A673 (cell line): ENCODE results near the gene COL8A1. TPM values are rescaled to one million over a fixed set of nuclear protein-coding genes. Genes with fewer than 3 reads are reported as not detected.
A peak's percentile ranks its signal among the peaks of the same experiment; 100 is the strongest.

Experiments used
- BruUV-seq: library from RNA; stranded (reverse); fragments of 400-500 nt; replicated peaks from 2 replicates; lab custom pipeline; 2021; lab: Mats Ljungman, UMichigan
- CTCF ChIA-PET: fragments of 300-600 bp; sonication (Branson Sonifier 250); formaldehyde crosslinking; loops from one replicate; lab custom pipeline; 2022; ENCODE audit warnings: antibody characterized with exemption; lab: Charles Lee
- POLR2A ChIA-PET: fragments of 300-600 bp; sonication (Branson Sonifier 250); formaldehyde crosslinking; loops from one replicate; lab custom pipeline; 2022; ENCODE audit warnings: antibody characterized with exemption; ENCODE audit not compliant: low non-redundant PET; lab: Charles Lee
- DNase-seq: peaks from one replicate; pipeline ENCODE4 v3.0.0-alpha.2; 2015; ENCODE audit warnings: low spot score
- H3K27ac ChIP-seq: fragments of 200-600 bp; sonication (generic); 2 replicates; pipeline ENCODE4 v1.5.1; 2016; ENCODE audit warnings: mixed run types, low read depth, mild to moderate bottlenecking, mixed read lengths, antibody characterized with exemption, low read length; ENCODE audit not compliant: poor library complexity, severe bottlenecking
- H3K27me3 ChIP-seq: fragments of 200-600 bp; sonication (generic); replicated peaks from 2 replicates; pipeline ENCODE4 v1.6.1; 2017; ENCODE audit warnings: mixed run types, low read depth, mild to moderate bottlenecking, mixed read lengths, antibody characterized with exemption, low read length; ENCODE audit not compliant: insufficient read depth, poor library complexity
- H3K36me3 ChIP-seq: fragments of 200-600 bp; sonication (generic); 2 replicates; pipeline ENCODE4 v1.6.1; 2016; ENCODE audit warnings: mixed run types, mild to moderate bottlenecking, mixed read lengths, antibody characterized with exemption, low read length; ENCODE audit not compliant: insufficient read depth, poor library complexity, severe bottlenecking
- H3K4me1 ChIP-seq: fragments of 200-600 bp; sonication (generic); 2 replicates; pipeline ENCODE4 v1.6.1; 2017; ENCODE audit warnings: mixed run types, mild to moderate bottlenecking, mixed read lengths, antibody characterized with exemption, low read length; ENCODE audit not compliant: insufficient read depth, poor library complexity, severe bottlenecking
- H3K4me3 ChIP-seq: fragments of 200-600 bp; sonication (generic); 2 replicates; pipeline ENCODE4 v1.5.1; 2016; ENCODE audit warnings: low read depth, mixed run types, mild to moderate bottlenecking, mixed read lengths, low read length; ENCODE audit not compliant: poor library complexity, severe bottlenecking
- H3K9me3 ChIP-seq: fragments of 200-600 bp; sonication (generic); 2 replicates; pipeline ENCODE4 v1.6.1; 2016; ENCODE audit warnings: mixed run types, low read depth, mild to moderate bottlenecking, mixed read lengths, antibody characterized with exemption, low read length; ENCODE audit not compliant: poor library complexity, severe bottlenecking
- CTCF ChIP-seq: fragments of 300-800, 200-600 bp; sonication (generic); conservative IDR thresholded peaks from 2 replicates; pipeline ENCODE4 v1.5.1; 2017; ENCODE audit warnings: low read depth, mild to moderate bottlenecking, antibody characterized with exemption, low read length, moderate library complexity, mixed read lengths
- EZH2 ChIP-seq: fragments of 200-600 bp; sonication (generic); IDR thresholded peaks from 2 replicates; pipeline ENCODE4 v1.6.1; 2017; ENCODE audit warnings: borderline replicate concordance, low read depth, mild to moderate bottlenecking, mixed read lengths, antibody characterized with exemption, low read length; ENCODE audit not compliant: poor library complexity, severe bottlenecking
- intact Hi-C: fragments of 100-400 bp; cut with micrococcal nuclease; formaldehyde crosslinking; loops from one replicate; pipeline ENCODE4 v1.10.0; 2022; ENCODE audit not compliant: unreplicated experiment
- total RNA-seq: library from RNA; stranded (reverse); gene quantifications from 2 replicates; pipeline ENCODE4 v1.2.3, GENCODE V29; 2021

The COL8A1 gene
- total RNA-seq, 1 experiment from 2014 or later, result 2.5 TPM

GRCh38 chr3:99720985-99721632 lies 82.7 kb downstream of the COL8A1 start:
- H3K4me1 ChIP-seq, result no peaks in the 10 kb centered on the region
- ChIA-PET CTCF (no interaction called here), POLR2A (no interaction called here)
- no peak overlapping the region for H3K4me3 ChIP-seq
- no peaks in the 10 kb centered on the region for H3K9me3 ChIP-seq
- no peaks in the 10 kb centered on the region for H3K36me3 ChIP-seq
- H3K27ac ChIP-seq, result no peak overlapping the region
- TF ChIP-seq EZH2, result no peak
- TF ChIP-seq CTCF, result no peak
- no TSS peak for BruUV-seq
- H3K27me3 ChIP-seq, result no peaks in the 10 kb centered on the region
- intact Hi-C loops, result no loop called here
- DNase-seq, result peak; percentile 35

DNA sequence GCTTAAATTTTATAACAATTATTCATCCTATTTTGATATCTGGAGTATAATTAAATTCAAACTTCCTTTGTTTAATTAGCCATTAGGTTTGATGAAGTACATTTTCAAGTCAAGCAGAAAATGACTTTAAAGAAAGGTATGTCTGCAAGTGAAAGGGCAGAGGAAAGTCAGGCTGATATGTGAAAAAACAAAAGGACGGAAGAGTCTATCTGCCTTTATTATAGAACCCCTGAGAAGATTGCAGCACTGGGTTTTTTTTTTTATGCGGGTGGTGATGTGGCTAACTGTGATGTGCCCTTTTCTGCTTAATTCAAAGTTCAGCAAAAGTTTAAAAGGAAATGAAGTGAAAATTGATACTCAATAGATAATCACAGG lies 83.2 kb downstream of the COL8A1 start:
- no peaks in the 10 kb centered on the region for H3K36me3 ChIP-seq
- no peaks in the 10 kb centered on the region for H3K4me1 ChIP-seq
- DNase-seq, result no peak
- TF ChIP-seq EZH2 (no peak), CTCF (no peak)
- ChIA-PET POLR2A (no interaction called here), CTCF (no interaction called here)
- BruUV-seq, result no TSS peak
- H3K9me3 ChIP-seq, result no peaks in the 10 kb centered on the region
- no peak overlapping the region for H3K4me3 ChIP-seq
- no peaks in the 10 kb centered on the region for H3K27me3 ChIP-seq
- intact Hi-C loops, result no loop called here
- H3K27ac ChIP-seq, result no peak overlapping the region

DNA sequence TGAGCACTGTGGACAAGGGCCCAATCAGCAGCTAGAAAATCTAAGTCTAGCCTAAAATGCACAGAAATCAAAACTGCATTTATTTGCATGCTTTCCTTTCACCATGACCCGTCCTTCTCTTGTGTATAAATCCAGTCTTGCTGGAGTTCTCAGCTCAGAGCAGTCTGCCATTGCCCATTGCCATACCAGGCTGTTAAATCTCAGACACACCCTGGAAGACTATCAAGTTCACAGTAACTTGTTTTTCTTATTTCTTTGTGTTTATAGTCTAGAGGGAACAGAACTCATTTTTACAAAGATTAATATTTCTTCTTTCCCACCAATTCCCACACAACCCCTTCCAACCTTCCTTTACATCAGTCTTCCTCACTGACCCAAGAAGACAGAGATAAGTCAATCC lies 85.9 kb downstream of the COL8A1 start:
- ChIA-PET CTCF (no interaction called here), POLR2A (interaction anchor here (0.6 kb wide), 1 partner anchor 597 kb away, joined by 3 read pairs; no protein-coding TSS in a partner anchor)
- intact Hi-C loops, result no loop called here
- Histone ChIP-seq H3K36me3 (no peaks in the 10 kb centered on the region), H3K27me3 (no peaks in the 10 kb centered on the region), H3K9me3 (no peaks in the 10 kb centered on the region), H3K27ac (no peak overlapping the region), H3K4me1 (no peaks in the 10 kb centered on the region), H3K4me3 (no peak overlapping the region)
- BruUV-seq, result no TSS peak
- DNase-seq, result no peak
- TF ChIP-seq CTCF, result no peak
- TF ChIP-seq EZH2, result no peak
